HL-60 (cell line): Measurements from ENCODE around the gene DLEC1.
A peak's percentile ranks its signal among the peaks of the same experiment; 100 is the strongest.

ENCODE experiments used
- CTCF ChIP-seq: IDR thresholded peaks from one replicate; pipeline ENCODE4 v1.5.1; 2011; ENCODE audit warnings: low read length, control low read depth, inconsistent platforms; ENCODE audit not compliant: insufficient read depth
- GABPA ChIP-seq: IDR thresholded peaks from 2 replicates; pipeline ENCODE4 v1.6.1; 2012; ENCODE audit warnings: low read depth
- POLR2AphosphoS5 ChIP-seq: IDR thresholded peaks from 2 replicates; pipeline ENCODE4 v1.6.1; 2012; ENCODE audit warnings: low read depth
- REST ChIP-seq: IDR thresholded peaks from 2 replicates; pipeline ENCODE4 v1.6.1; 2012; ENCODE audit warnings: low read depth; ENCODE audit not compliant: insufficient replicate concordance
- SPI1 ChIP-seq: IDR thresholded peaks from 2 replicates; pipeline ENCODE4 v1.6.1; 2012; ENCODE audit warnings: low read depth, mild to moderate bottlenecking, borderline replicate concordance

- TF ChIP-seq CTCF (peak; percentile 70), POLR2AphosphoS5 (no peak), REST (no peak), SPI1 (no peak), GABPA (no peak)
Observed at GRCh38 chr3:38004415-38005075, 34.5 kb upstream of the DLEC1 start.
